ENCODE results near the gene TNFRSF14. TPM values are rescaled to one million over a fixed set of nuclear protein-coding genes. Genes with fewer than 3 reads are reported as not detected.

The TNFRSF14 gene
- 160 TPM for total RNA-seq

- peak; percentile 81 for DNase-seq (ENCODE audit: low spot score)
Measured at GRCh38 chr1:2556277-2556677, at the start of gene TNFRSF14. Gene TNFRSF14, plus strand, starts transcription at chr1:2556371. Its CDS starts 294 bp downstream, at chr1:2556665.

- DNase-seq (ENCODE audit: low spot score) = no peak
Measured at GRCh38 chr1:2506901-2507565, 49.1 kb upstream of the TNFRSF14 start.

GRCh38 chr1:2507744-2508155 is 48.4 kb upstream of the TNFRSF14 start:
- DNase-seq (ENCODE audit: low spot score) = no peak

GRCh38 chr1:2508180-2508579 is 48.0 kb upstream of the TNFRSF14 start:
- no peak for DNase-seq (ENCODE audit: low spot score)

GRCh38 chr1:2508751-2509150 is 47.4 kb upstream of the TNFRSF14 start:
- no peak for DNase-seq (ENCODE audit: low spot score)

GRCh38 chr1:2509589-2509988 is 46.6 kb upstream of the TNFRSF14 start:
- no peak for DNase-seq (ENCODE audit: low spot score)

GRCh38 chr1:2510366-2511155 is 45.6 kb upstream of the TNFRSF14 start:
- no peak for DNase-seq (ENCODE audit: low spot score)

GRCh38 chr1:2512862-2513421 is 43.2 kb upstream of the TNFRSF14 start:
- DNase-seq (ENCODE audit: low spot score) = no peak

- DNase-seq (ENCODE audit: low spot score) = no peak
Measured at GRCh38 chr1:2513939-2514652, 42.1 kb upstream of the TNFRSF14 start.

GRCh38 chr1:2514863-2515762 is 41.1 kb upstream of the TNFRSF14 start:
- DNase-seq (ENCODE audit: low spot score) = no peak

GRCh38 chr1:2515763-2516080 is 40.4 kb upstream of the TNFRSF14 start:
- DNase-seq (ENCODE audit: low spot score) = no peak

- DNase-seq (ENCODE audit: low spot score) = no peak
Measured at GRCh38 chr1:2516124-2516523, 40.0 kb upstream of the TNFRSF14 start.

GRCh38 chr1:2516946-2517345 is 39.2 kb upstream of the TNFRSF14 start:
- DNase-seq (ENCODE audit: low spot score) = no peak

GRCh38 chr1:2517966-2518365 is 38.2 kb upstream of the TNFRSF14 start:
- DNase-seq (ENCODE audit: low spot score) = no peak

- DNase-seq (ENCODE audit: low spot score) = no peak
Measured at GRCh38 chr1:2518528-2518927, 37.6 kb upstream of the TNFRSF14 start.

GRCh38 chr1:2519029-2519685 is 37.0 kb upstream of the TNFRSF14 start:
- no peak for DNase-seq (ENCODE audit: low spot score)

GRCh38 chr1:2519729-2520128 is 36.4 kb upstream of the TNFRSF14 start:
- DNase-seq (ENCODE audit: low spot score) = no peak

GRCh38 chr1:2520206-2520605 is 36.0 kb upstream of the TNFRSF14 start:
- DNase-seq (ENCODE audit: low spot score) = no peak

- no peak for DNase-seq (ENCODE audit: low spot score)
Measured at GRCh38 chr1:2520806-2521205, 35.4 kb upstream of the TNFRSF14 start.

GRCh38 chr1:2522230-2522629 is 33.9 kb upstream of the TNFRSF14 start:
- DNase-seq (ENCODE audit: low spot score) = no peak
